ENCODE results near the gene NYAP2.

DNA sequence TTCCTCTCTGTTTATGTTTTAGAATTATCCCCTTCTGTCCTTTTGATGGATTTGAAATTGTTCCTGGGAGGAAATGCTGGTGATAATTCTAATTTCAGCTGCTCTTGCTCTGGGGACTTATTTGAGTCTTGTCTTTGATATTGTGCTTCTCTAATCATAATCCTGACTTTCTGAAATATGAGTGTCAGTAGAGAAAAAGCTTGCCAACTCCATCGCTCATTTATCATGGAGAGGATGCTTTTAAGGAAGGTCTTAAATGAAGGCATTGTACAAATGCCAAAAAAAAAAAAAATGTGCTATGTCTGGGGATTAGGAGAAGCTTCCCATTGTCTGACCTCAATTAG is 159.5 kb downstream of the NYAP2 start:
- TF ChIP-seq GATA2 (IDR thresholded peaks at IDR 0.05; ENCODE audit: low read depth, low read length) (no peak), GATA3 (IDR thresholded peaks at IDR 0.05; ENCODE audit: low read depth, low read length) (no peak)
